NOMO-1 treated with DMSO at 0.1 percent for 48 hours (cell line): ENCODE results near the gene CTNS.
A peak's percentile ranks its signal among the peaks of the same experiment; 100 is the strongest.

ENCODE experiments used
- DNase-seq: peaks from one replicate; lab custom pipeline; 2025; ENCODE audit not compliant: unreplicated experiment; lab: John Stamatoyannopoulos, UW

The CTNS gene

GRCh38 chr17:3622977-3623594 lies 13.5 kb upstream of the CTNS start:
- no peak for DNase-seq

- DNase-seq = no peak
These were observed 9.5 kb upstream of the CTNS start for GRCh38 chr17:3626831-3627768.

- no peak for DNase-seq
These were observed 8.8 kb upstream of the CTNS start for GRCh38 chr17:3627769-3628167.

- no peak for DNase-seq
These were observed 5.8 kb upstream of the CTNS start for GRCh38 chr17:3630781-3631180.

- DNase-seq = no peak
These were observed 4.3 kb upstream of the CTNS start for GRCh38 chr17:3632287-3632686.

GRCh38 chr17:3635474-3636153 lies 946 bp upstream of the CTNS start:
- DNase-seq = peak; percentile 5

- no peak for DNase-seq
These were observed 381 bp downstream of the CTNS start for GRCh38 chr17:3636908-3637373.

GRCh38 chr17:3639981-3640596 lies 3.5 kb downstream of the CTNS start:
- peak; percentile 47 for DNase-seq

GRCh38 chr17:3641014-3641413 lies 4.5 kb downstream of the CTNS start:
- no peak for DNase-seq

GRCh38 chr17:3641717-3642486 lies 5.3 kb downstream of the CTNS start:
- no peak for DNase-seq

- no peak for DNase-seq
These were observed 7.4 kb downstream of the CTNS start for GRCh38 chr17:3643889-3644349.

GRCh38 chr17:3645310-3645709 lies 8.8 kb downstream of the CTNS start:
- DNase-seq = no peak

- DNase-seq = no peak
These were observed 10.7 kb downstream of the CTNS start for GRCh38 chr17:3647251-3647650.

GRCh38 chr17:3647769-3648555 lies 11.4 kb downstream of the CTNS start:
- DNase-seq = no peak

GRCh38 chr17:3655766-3656165 lies 19.2 kb downstream of the CTNS start:
- no peak for DNase-seq

- DNase-seq = no peak
These were observed 19.8 kb downstream of the CTNS start for GRCh38 chr17:3656353-3656752.

- no peak for DNase-seq
These were observed 20.4 kb downstream of the CTNS start for GRCh38 chr17:3656755-3657587.

- DNase-seq = no peak
These were observed 21.0 kb downstream of the CTNS start for GRCh38 chr17:3657588-3657869.
